ENCODE results near the gene RIPK1.

DNA sequence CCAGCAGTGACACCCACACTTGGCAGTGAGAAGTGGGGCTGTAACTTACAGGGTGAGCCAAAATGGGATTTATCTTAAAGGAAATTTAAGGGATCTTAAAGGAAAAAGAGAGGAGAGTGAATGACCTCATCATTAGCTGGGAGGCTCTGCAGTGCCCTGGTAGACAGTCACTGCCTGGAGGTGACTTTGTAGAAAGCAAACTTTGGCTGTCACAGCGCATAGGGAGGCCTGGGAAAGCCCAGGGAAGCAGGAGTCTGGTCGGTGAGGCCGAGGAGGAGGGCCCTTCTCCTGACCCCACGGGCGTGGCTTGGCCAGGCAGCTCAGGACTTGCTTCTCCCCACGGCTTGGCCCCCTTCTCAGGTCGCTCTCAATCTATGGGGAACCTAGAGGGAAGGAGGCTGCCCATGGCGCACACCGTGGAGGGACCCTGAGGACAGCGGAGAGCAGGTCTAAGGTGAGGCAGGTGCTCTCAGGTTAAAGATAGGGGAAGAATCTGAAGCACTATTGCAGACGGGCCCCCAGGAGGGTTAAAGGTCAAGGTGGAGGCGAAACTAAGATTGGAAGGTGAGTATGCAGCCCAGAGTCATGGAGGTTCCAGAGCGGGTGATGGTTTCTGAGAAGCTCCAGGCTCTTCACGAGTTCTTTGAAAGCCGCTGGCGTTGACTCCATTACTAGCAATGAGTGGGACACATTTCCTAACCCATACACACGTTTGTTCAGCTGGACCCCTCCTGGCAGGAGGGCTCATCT lies 15.6 kb upstream of the RIPK1 start:
- TF ChIP-seq, protein P1, sequence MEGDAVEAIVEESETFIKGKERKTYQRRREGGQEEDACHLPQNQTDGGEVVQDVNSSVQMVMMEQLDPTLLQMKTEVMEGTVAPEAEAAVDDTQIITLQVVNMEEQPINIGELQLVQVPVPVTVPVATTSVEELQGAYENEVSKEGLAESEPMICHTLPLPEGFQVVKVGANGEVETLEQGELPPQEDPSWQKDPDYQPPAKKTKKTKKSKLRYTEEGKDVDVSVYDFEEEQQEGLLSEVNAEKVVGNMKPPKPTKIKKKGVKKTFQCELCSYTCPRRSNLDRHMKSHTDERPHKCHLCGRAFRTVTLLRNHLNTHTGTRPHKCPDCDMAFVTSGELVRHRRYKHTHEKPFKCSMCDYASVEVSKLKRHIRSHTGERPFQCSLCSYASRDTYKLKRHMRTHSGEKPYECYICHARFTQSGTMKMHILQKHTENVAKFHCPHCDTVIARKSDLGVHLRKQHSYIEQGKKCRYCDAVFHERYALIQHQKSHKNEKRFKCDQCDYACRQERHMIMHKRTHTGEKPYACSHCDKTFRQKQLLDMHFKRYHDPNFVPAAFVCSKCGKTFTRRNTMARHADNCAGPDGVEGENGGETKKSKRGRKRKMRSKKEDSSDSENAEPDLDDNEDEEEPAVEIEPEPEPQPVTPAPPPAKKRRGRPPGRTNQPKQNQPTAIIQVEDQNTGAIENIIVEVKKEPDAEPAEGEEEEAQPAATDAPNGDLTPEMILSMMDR (conservative IDR thresholded peaks at IDR 0.05; ENCODE audit: low read length): no peak
- TF ChIP-seq EZH2phosphoT487 (IDR thresholded peaks at IDR 0.05; ENCODE audit: borderline replicate concordance): no peak
